ENCODE data around the gene LONP1. TPM values are rescaled to one million over a fixed set of nuclear protein-coding genes. Genes with fewer than 3 reads are reported as not detected.

The LONP1 gene
- total RNA-seq, 1 experiment from 2014 or later: 186 TPM

- no peak for TF ChIP-seq EMX1 (CRISPR knock-in tag; IDR thresholded peaks at IDR 0.05)
- no peak for TF ChIP-seq ARID4B (CRISPR knock-in tag; IDR thresholded peaks at IDR 0.05; ENCODE audit: borderline replicate concordance)
- no peak for TF ChIP-seq JUN (CRISPR knock-in tag; IDR thresholded peaks at IDR 0.05)
Observed at GRCh38 chr19:5674714-5675113, 45.2 kb downstream of the LONP1 start (continued).

GRCh38 chr19:5673752-5674151 is 46.2 kb downstream of the LONP1 start:
- Mint-ChIP-seq H3K27me3 (ENCODE audit: low read depth) (no peaks in the 10 kb centered on the region), H3K36me3 (peaks cover 13% of the 10 kb centered on the region), H3K4me3 (no peak overlapping the region), H3K4me1 (0 out of 2 replicates have a peak, but pooled peaks cover 3% of the 10 kb centered on the region), H3K9me3 (no peaks in the 10 kb centered on the region), H3K27ac (no peak overlapping the region)
- ATAC-seq (no peak), DNase-seq (ENCODE audit: low spot score) (no peak)
- ChIA-PET CTCF (no interaction called here), POLR2A (no interaction called here)
- no peak for TF ChIP-seq TCF7 (CRISPR knock-in tag; IDR thresholded peaks at IDR 0.05; ENCODE audit: low read depth)

GRCh38 chr19:5672708-5673459 is 47.1 kb downstream of the LONP1 start:
- Mint-ChIP-seq H3K4me1 (peaks cover 3% of the 10 kb centered on the region; the same call in 1 of the 2 replicates), H3K9me3 (no peaks in the 10 kb centered on the region), H3K4me3 (no peak overlapping the region), H3K27me3 (ENCODE audit: low read depth) (no peaks in the 10 kb centered on the region), H3K27ac (no peak overlapping the region), H3K36me3 (peaks cover 15% of the 10 kb centered on the region)
- ATAC-seq: no peak
- no peak for DNase-seq (ENCODE audit: low spot score)
- ChIA-PET POLR2A (no interaction called here), CTCF (interaction anchor here (0.8 kb wide), 1 partner anchor 14 kb away, joined by 3 read pairs; no protein-coding TSS in a partner anchor)
- TF ChIP-seq ZNF425 (CRISPR knock-in tag; conservative IDR thresholded peaks at IDR 0.05) (no peak), NR1H2 (CRISPR knock-in tag; IDR thresholded peaks at IDR 0.05) (no peak), ZNF671 (CRISPR knock-in tag; IDR thresholded peaks at IDR 0.05) (no peak), ATF1 (CRISPR knock-in tag; IDR thresholded peaks at IDR 0.05) (no peak), PRDM15 (CRISPR knock-in tag; IDR thresholded peaks at IDR 0.05) (no peak), AR (CRISPR knock-in tag; IDR thresholded peaks at IDR 0.05) (no peak), OVOL2 (CRISPR knock-in tag; IDR thresholded peaks at IDR 0.05; ENCODE audit: borderline replicate concordance) (no peak), MLX (CRISPR knock-in tag; IDR thresholded peaks at IDR 0.05) (no peak), ELF4 (CRISPR knock-in tag; IDR thresholded peaks at IDR 0.05; ENCODE audit: low read depth) (no peak), ZMAT4 (CRISPR knock-in tag; IDR thresholded peaks at IDR 0.05) (no peak), NFE2L1 (CRISPR knock-in tag; IDR thresholded peaks at IDR 0.05) (no peak), TEAD1 (CRISPR knock-in tag; IDR thresholded peaks at IDR 0.05) (no peak), ZNF396 (CRISPR knock-in tag; IDR thresholded peaks at IDR 0.05; ENCODE audit: borderline replicate concordance) (no peak), MAX (CRISPR knock-in tag; IDR thresholded peaks at IDR 0.05) (no peak)

Measured in WTC11 (cell line).